Activated T-cell treated with anti-CD3 and anti-CD28 coated beads, Interleukin-2, amount 50 U/mL, for 4 hours (primary cell): ENCODE measurements around the gene PPP4C. TPM values are rescaled to one million over a fixed set of nuclear protein-coding genes. Genes with fewer than 3 reads are reported as not detected.

ENCODE experiments used
- ATAC-seq, 2 donors: fragments of 200-7000 bp; cut with Tn5 transposase; one replicate each; pipeline ENCODE4 v1.10.0; 2021
- DNase-seq: peaks from one replicate; pipeline ENCODE4 v3.0.0-alpha.2; 2020
- H3K27me3 Mint-ChIP-seq: one replicate; pipeline ENCODE4 v1.8.0; 2021; ENCODE audit warnings: low read depth, mixed read lengths
- H3K36me3 Mint-ChIP-seq: one replicate; pipeline ENCODE4 v1.8.0; 2022; ENCODE audit warnings: mixed read lengths; ENCODE audit not compliant: insufficient read depth
- H3K4me1 Mint-ChIP-seq: one replicate; pipeline ENCODE4 v1.8.0; 2021; ENCODE audit warnings: low read depth, mixed read lengths
- H3K4me3 Mint-ChIP-seq: one replicate; pipeline ENCODE4 v1.8.0; 2021; ENCODE audit warnings: mild to moderate bottlenecking, moderate library complexity, mixed read lengths
- H3K9me3 Mint-ChIP-seq: one replicate; pipeline ENCODE4 v1.8.0; 2021; ENCODE audit warnings: mixed read lengths
- total RNA-seq, 3 donors: library from RNA; stranded (reverse); gene quantifications; one replicate each; pipeline ENCODE4 v1.2.1, GENCODE V29; 2021

The PPP4C gene
- total RNA-seq, 3 donors from 2014 or later, result 147 to 164 (median 152) TPM

DNA sequence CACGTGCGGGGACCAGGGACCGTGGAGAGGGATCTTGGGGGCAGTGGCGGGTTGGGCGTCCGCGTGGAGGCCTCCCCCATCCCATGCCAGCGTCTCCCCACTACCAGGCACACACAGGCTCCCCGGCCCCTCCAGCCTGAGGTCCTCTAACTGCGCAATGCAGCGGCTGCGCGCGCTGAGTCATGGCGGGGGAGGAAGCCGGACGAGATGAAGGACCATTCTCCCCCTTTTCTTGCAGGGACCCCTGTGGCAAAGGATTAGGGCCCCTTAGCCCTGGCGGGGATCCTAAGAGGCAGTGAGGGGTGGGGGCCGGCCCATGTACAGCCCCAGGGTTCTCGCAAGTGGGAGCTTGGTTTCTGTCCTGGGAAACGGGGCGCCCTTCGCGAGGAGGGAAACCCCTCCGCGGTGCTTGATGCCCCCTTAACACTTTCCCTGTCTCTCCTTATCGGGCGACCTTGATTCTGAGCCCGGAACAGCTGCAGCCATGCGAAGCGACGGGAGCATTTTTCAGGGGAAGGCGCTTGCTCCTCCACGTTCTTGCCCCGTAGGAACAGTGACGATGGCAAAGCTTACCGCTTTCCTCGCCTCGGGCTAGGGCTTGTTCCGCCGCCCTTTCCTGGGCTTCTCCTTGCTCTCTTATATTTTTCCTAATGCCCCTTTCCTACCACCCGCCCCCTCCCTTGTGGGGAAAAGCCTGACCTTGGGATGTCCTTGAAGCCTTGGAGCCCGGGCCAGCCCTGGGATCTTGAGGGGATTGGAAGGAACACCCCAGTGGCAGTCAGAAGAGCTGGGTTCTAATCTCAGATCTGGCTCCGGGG lies 9.6 kb upstream of the PPP4C start:
- DNase-seq, result peak; percentile 30
- Mint-ChIP-seq H3K9me3 (no peaks in the 10 kb centered on the region), H3K36me3 (peaks cover 33% of the 10 kb centered on the region), H3K4me3 (peak overlapping the region; percentile 98), H3K4me1 (peaks cover 35% of the 10 kb centered on the region), H3K27me3 (no peaks in the 10 kb centered on the region)
- ATAC-seq, result peak in 1 of 2 donors; percentile 6

- Mint-ChIP-seq H3K9me3 (no peaks in the 10 kb centered on the region), H3K4me3 (peak overlapping the region; percentile 98), H3K27me3 (no peaks in the 10 kb centered on the region), H3K4me1 (peaks cover 35% of the 10 kb centered on the region), H3K36me3 (peaks cover 39% of the 10 kb centered on the region)
- ATAC-seq, result no peak
- DNase-seq, result no peak
Observed at GRCh38 chr16:30066761-30067583, 8.8 kb upstream of the PPP4C start.

DNA sequence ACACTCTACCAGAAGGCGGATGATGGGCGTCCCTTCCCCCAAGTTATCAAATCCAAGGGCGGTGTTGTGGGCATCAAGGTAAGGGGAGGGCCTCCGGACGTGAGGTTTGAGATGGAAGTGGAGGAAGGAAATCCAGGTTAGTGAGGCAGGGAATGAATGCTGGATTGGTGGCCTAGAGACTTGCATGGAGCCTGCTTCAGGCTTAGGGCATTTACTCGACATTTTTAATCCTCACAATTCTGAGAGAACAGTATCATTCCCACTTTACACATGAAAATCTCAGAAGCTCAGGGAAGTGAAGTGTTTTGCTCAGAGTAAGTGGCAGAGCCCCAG lies 8.2 kb upstream of the PPP4C start:
- ATAC-seq (no peak), DNase-seq (no peak)
- Mint-ChIP-seq H3K4me1 (peaks cover 35% of the 10 kb centered on the region), H3K9me3 (no peaks in the 10 kb centered on the region), H3K36me3 (peaks cover 41% of the 10 kb centered on the region), H3K27me3 (no peaks in the 10 kb centered on the region), H3K4me3 (peak overlapping the region; percentile 98)

DNA sequence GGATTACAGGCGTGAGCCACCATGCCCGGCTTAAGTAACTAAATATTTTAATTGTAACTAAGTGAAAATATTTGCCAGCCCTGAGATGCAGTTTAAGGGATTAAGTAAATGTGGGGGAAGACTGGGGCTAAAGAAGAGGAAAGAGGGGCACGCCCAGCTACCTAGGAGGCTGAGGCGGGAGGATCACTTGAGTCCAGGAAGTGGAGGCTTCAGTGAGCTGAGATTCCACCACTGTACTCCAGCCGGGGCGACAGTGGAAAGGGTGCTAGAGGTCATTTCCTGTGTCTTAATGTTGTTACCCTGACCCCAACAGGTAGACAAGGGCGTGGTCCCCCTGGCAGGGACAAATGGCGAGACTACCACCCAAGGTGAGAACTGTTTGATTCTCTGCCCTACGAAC lies 7.5 kb upstream of the PPP4C start:
- Mint-ChIP-seq H3K27me3 (no peaks in the 10 kb centered on the region), H3K36me3 (peaks cover 41% of the 10 kb centered on the region), H3K4me1 (peaks cover 34% of the 10 kb centered on the region), H3K4me3 (peak overlapping the region; percentile 40), H3K9me3 (no peaks in the 10 kb centered on the region)
- no peak for DNase-seq
- no peak for ATAC-seq

DNA sequence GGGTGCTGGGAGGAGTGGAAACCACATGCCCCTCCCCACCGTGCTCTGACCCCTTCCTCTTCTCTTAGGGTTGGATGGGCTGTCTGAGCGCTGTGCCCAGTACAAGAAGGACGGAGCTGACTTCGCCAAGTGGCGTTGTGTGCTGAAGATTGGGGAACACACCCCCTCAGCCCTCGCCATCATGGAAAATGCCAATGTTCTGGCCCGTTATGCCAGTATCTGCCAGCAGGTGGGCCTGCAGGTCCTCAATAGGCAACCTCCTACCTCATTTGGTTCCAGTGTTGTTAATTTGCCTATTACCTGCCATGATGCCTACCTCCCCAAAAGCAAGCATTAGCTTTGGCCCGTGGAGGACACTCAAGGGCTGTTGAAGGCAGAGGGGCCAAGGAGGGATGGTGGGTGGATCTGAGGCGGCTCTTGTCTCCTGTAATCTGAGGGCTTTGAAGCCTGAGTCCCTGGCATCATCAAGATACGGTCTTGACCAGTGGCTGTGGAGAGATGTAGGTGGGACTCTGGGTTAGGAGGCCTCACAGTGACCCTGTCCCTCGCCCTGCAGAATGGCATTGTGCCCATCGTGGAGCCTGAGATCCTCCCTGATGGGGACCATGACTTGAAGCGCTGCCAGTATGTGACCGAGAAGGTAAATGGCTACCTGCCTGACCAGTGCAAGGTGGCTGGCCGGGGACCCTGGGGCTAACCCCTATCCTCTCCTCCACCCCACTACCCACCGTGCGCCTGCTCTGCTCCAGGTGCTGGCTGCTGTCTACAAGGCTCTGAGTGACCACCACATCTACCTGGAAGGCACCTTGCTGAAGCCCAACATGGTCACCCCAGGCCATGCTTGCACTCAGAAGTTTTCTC lies 6.8 kb upstream of the PPP4C start:
- H3K27me3 Mint-ChIP-seq, result no peaks in the 10 kb centered on the region

GRCh38 chr16:30069611-30070462 lies 6.0 kb upstream of the PPP4C start:
- Mint-ChIP-seq H3K9me3 (no peaks in the 10 kb centered on the region), H3K4me1 (peaks cover 34% of the 10 kb centered on the region), H3K27me3 (no peaks in the 10 kb centered on the region), H3K4me3 (peak overlapping the region; percentile 8), H3K36me3 (peaks cover 41% of the 10 kb centered on the region)
- ATAC-seq (no peak), DNase-seq (no peak)

More for the DNA sequence above, 6.8 kb upstream of the PPP4C start:
- ATAC-seq (no peak), DNase-seq (peak; percentile 53)
- peak overlapping the region; percentile 40 for H3K4me3 Mint-ChIP-seq
- peaks cover 41% of the 10 kb centered on the region for H3K36me3 Mint-ChIP-seq
- peaks cover 30% of the 10 kb centered on the region for H3K4me1 Mint-ChIP-seq
- H3K9me3 Mint-ChIP-seq, result no peaks in the 10 kb centered on the region

GRCh38 chr16:30070490-30070889 lies 5.3 kb upstream of the PPP4C start:
- H3K4me1 Mint-ChIP-seq, result peaks cover 35% of the 10 kb centered on the region
- no peaks in the 10 kb centered on the region for H3K9me3 Mint-ChIP-seq
- H3K27me3 Mint-ChIP-seq, result no peaks in the 10 kb centered on the region
- H3K4me3 Mint-ChIP-seq, result no peak overlapping the region
- no peak for DNase-seq
- H3K36me3 Mint-ChIP-seq, result peaks cover 41% of the 10 kb centered on the region
- ATAC-seq, result no peak

DNA sequence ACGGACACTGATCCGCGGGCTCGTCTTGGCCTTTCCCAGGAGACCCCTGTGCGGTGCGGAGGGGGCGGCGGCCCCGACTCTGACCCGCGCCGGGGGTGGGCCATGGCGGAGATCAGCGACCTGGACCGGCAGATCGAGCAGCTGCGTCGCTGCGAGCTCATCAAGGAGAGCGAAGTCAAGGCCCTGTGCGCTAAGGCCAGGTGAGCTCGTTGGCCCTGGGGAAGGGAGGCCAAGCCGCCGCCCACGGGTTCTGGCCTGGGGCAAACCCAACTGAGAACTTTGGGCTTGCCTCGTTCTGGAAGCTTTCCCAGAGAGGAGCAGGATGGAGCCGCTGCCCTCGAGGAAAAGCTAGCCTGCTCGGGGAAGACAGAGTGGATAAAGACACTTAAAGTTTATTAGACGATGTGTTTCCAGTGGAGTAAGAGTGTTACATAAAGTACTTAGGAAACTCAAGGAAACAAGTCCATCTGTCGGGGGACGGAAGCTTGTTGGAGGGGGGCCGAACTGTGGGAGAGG lies 540 bp downstream of the PPP4C start:
- peak; percentile 41 to 47 for ATAC-seq
- H3K9me3 Mint-ChIP-seq, result no peaks in the 10 kb centered on the region
- H3K36me3 Mint-ChIP-seq, result peaks cover 25% of the 10 kb centered on the region
- DNase-seq, result no peak
- peaks cover 36% of the 10 kb centered on the region for H3K4me1 Mint-ChIP-seq
- H3K4me3 Mint-ChIP-seq, result peak overlapping the region; percentile 93
- no peaks in the 10 kb centered on the region for H3K27me3 Mint-ChIP-seq

DNA sequence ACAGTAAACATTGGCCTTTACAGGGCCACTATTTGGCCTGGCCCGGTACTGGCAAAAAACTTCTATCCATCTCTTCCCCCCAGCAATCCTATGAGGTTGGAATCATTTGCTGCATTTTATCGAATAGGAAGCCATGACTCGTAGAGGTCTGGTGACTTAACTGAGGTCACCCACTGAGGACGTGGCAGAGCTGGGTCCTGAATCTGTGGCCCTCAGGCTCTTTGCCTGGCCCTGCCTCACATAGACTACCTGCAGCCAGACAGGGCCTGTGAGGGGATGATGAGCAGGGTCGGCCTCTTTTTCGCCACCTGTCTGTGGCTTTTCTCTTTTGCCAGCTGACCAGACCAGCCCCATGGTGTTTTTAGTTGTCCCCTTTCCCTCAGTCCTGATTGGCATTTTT lies 1.9 kb downstream of the PPP4C start:
- H3K36me3 Mint-ChIP-seq, result peaks cover 25% of the 10 kb centered on the region
- H3K9me3 Mint-ChIP-seq, result no peaks in the 10 kb centered on the region
- peaks cover 36% of the 10 kb centered on the region for H3K4me1 Mint-ChIP-seq

GRCh38 chr16:30078744-30079143 lies 3.0 kb downstream of the PPP4C start:
- no peaks in the 10 kb centered on the region for H3K27me3 Mint-ChIP-seq
- ATAC-seq (no peak), DNase-seq (no peak)
- no peak overlapping the region for H3K4me3 Mint-ChIP-seq
- peaks cover 30% of the 10 kb centered on the region for H3K36me3 Mint-ChIP-seq
- H3K4me1 Mint-ChIP-seq, result peaks cover 36% of the 10 kb centered on the region
- no peaks in the 10 kb centered on the region for H3K9me3 Mint-ChIP-seq

More for the DNA sequence above, 1.9 kb downstream of the PPP4C start:
- ATAC-seq, result no peak
- H3K4me3 Mint-ChIP-seq, result peak overlapping the region; percentile 93
- no peaks in the 10 kb centered on the region for H3K27me3 Mint-ChIP-seq
- no peak for DNase-seq

DNA sequence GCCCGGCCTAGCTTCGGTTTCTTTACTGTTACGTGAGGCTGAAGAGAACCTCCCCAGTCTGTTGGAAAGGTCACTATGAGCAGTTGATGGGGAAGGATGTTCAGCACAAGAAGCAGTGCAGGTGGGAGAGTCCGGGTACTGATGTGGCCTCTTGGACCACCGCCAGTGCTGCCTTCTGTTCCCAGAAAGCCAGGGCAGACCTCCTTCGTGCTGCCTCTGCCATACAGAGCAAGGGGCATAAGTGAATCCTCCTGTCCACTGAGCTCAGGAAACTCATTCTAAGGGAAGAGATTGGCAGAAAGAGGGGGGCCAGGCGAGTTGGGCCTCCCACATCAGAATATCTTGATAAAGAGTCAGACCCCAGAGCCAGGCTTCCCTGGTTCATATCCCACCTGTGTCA lies 3.7 kb downstream of the PPP4C start:
- Mint-ChIP-seq H3K27me3 (no peaks in the 10 kb centered on the region), H3K4me3 (no peak overlapping the region)

DNA sequence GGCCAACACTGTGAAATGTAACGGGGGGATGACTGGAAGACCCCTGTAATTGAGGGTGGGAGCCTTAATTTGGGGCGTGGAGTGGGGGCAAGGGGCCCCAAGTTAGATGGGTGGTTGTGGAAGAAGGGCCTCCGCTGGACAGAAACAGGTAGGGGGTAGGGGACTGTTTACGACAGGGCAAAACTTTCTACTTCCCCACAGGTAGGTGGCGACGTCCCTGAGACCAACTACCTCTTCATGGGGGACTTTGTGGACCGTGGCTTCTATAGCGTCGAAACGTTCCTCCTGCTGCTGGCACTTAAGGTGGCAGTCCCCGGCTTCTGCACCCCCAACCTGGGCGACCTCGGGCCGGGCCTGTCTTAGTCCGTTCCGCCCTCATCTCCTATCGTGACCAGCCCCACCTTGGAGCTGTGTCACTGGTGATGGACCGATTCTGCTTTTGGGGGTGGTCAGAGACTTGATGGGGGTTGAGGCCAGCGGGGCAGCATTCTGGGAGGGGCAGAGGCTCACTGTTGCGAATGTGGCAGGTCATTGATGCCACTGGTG lies 6.8 kb downstream of the PPP4C start:
- no peaks in the 10 kb centered on the region for H3K27me3 Mint-ChIP-seq
- H3K36me3 Mint-ChIP-seq, result peaks cover 23% of the 10 kb centered on the region
- DNase-seq (no peak), ATAC-seq (no peak)
- peaks cover 17% of the 10 kb centered on the region for H3K4me1 Mint-ChIP-seq
- H3K4me3 Mint-ChIP-seq, result no peak overlapping the region
- no peaks in the 10 kb centered on the region for H3K9me3 Mint-ChIP-seq

More for the DNA sequence above, 3.7 kb downstream of the PPP4C start:
- DNase-seq (no peak), ATAC-seq (no peak)
- Mint-ChIP-seq H3K36me3 (peaks cover 30% of the 10 kb centered on the region), H3K4me1 (peaks cover 35% of the 10 kb centered on the region), H3K9me3 (no peaks in the 10 kb centered on the region)
